Endothelial cell of umbilical vein (primary cell): Measurements from ENCODE around the gene SLC6A2. TPM values are rescaled to one million over a fixed set of nuclear protein-coding genes. Genes with fewer than 3 reads are reported as not detected.

Experiments
- BruUV-seq: library from RNA; stranded (reverse); fragments of 400-500 nt; replicated peaks from 2 replicates; lab custom pipeline; 2021; lab: Mats Ljungman, UMichigan
- CTCF ChIA-PET: fragments of 300-600, 350-600 bp; sonication (Branson Sonifier 250); formaldehyde crosslinking; loops from one replicate; lab custom pipeline; 2021; ENCODE audit warnings: antibody characterized with exemption, inconsistent platforms; lab: Charles Lee
- POLR2A ChIA-PET: fragments of 300-600, 350-600 bp; sonication (Branson Sonifier 250); formaldehyde crosslinking; loops from one replicate; lab custom pipeline; 2021; ENCODE audit warnings: antibody characterized with exemption, inconsistent platforms; lab: Charles Lee
- DNase-seq: peaks from one replicate; pipeline ENCODE4 v3.0.0-alpha.2; 2011; ENCODE audit warnings: low read depth, low spot score
- FAIRE-seq: peaks from 2 replicates; lab custom pipeline; 2011; peaks lifted over from hg19 to GRCh38; lab: Jason Lieb, UNC
- H2AFZ ChIP-seq: 2 replicates; pipeline ENCODE4 v1.6.0; 2012; ENCODE audit warnings: low read depth, low read length, control low read depth, inconsistent platforms
- H3K27ac ChIP-seq: 2 replicates; pipeline ENCODE4 v1.5.1; 2011; ENCODE audit warnings: low read depth, mild to moderate bottlenecking, control low read depth, low read length, moderate library complexity; ENCODE audit not compliant: insufficient read depth
- H3K27me3 ChIP-seq, 2 experiments: 2 replicates each; pipeline versions ENCODE4 v1.6.0 to v1.6.1; 2011; ENCODE audit warnings: low read length in 2 of 2, mixed read lengths in 1 of 2; ENCODE audit not compliant: control insufficient read depth in 2 of 2, insufficient read depth in 2 of 2
- H3K36me3 ChIP-seq, 2 experiments: 2 replicates in 1 of 2; 3 replicates in 1 of 2; pipeline ENCODE4 v1.5.1; 2011; ENCODE audit warnings: low read length in 2 of 2, mild to moderate bottlenecking in 1 of 2, moderate library complexity in 1 of 2; ENCODE audit not compliant: control insufficient read depth in 2 of 2, insufficient read depth in 2 of 2; ENCODE audit errors: extremely low read depth in 1 of 2
- H3K4me1 ChIP-seq: 3 replicates; pipeline ENCODE4 v1.5.1; 2011; ENCODE audit warnings: mild to moderate bottlenecking, low read length; ENCODE audit not compliant: control insufficient read depth, insufficient read depth; ENCODE audit errors: extremely low read depth
- H3K4me2 ChIP-seq: 2 replicates; pipeline ENCODE4 v1.6.1; 2011; ENCODE audit warnings: low read length, control low read depth, mixed read lengths; ENCODE audit not compliant: insufficient read depth
- H3K4me3 ChIP-seq, 3 experiments: fragments of 200-600 bp in 1 of 3; sonication (generic), shearing (Covaris generic) in 1 of 3; replicated peaks in 1 of 3; 2 replicates each; pipeline ENCODE4 v1.5.1; 2011 to 2016; ENCODE audit warnings: control low read depth in 3 of 3, low read length in 3 of 3, mild to moderate bottlenecking in 2 of 3, inconsistent platforms in 1 of 3, low read depth in 1 of 3, moderate library complexity in 1 of 3; ENCODE audit not compliant: insufficient read depth in 1 of 3
- H3K79me2 ChIP-seq: 2 replicates; pipeline ENCODE4 v1.6.0; 2012; ENCODE audit warnings: low read length, inconsistent platforms; ENCODE audit not compliant: control insufficient read depth, insufficient read depth
- H3K9ac ChIP-seq: replicated peaks from 2 replicates; pipeline ENCODE3; 2011; ENCODE audit warnings: low read length, control low read depth; ENCODE audit not compliant: insufficient read depth; ENCODE audit errors: extremely low read depth
- H3K9me1 ChIP-seq: replicated peaks from 3 replicates; pipeline ENCODE4 v1.6.0; 2011; ENCODE audit warnings: mild to moderate bottlenecking, low read length; ENCODE audit not compliant: control insufficient read depth, insufficient read depth; ENCODE audit errors: extremely low read depth
- H3K9me3 ChIP-seq: replicated peaks from 2 replicates; pipeline ENCODE4 v1.5.1; 2012; ENCODE audit warnings: low read length, inconsistent platforms; ENCODE audit not compliant: control insufficient read depth, insufficient read depth
- H4K20me1 ChIP-seq: replicated peaks from 2 replicates; pipeline ENCODE3; 2011; ENCODE audit warnings: mild to moderate bottlenecking, low read length; ENCODE audit not compliant: control insufficient read depth, insufficient read depth; ENCODE audit errors: extremely low read depth
- EZH2 ChIP-seq: IDR thresholded peaks from 2 replicates; pipeline ENCODE4 v1.6.1; 2012; ENCODE audit warnings: borderline replicate concordance, low read depth, mild to moderate bottlenecking, moderate library complexity, low read length, inconsistent platforms; ENCODE audit not compliant: severe bottlenecking
- FOS ChIP-seq: IDR thresholded peaks from 2 replicates; pipeline ENCODE4 v1.6.1; 2011; ENCODE audit warnings: mild to moderate bottlenecking, low read length, moderate library complexity, borderline replicate concordance; ENCODE audit not compliant: insufficient read depth
- GATA2 ChIP-seq: IDR thresholded peaks from 2 replicates; pipeline ENCODE4 v1.7.0; 2011; ENCODE audit warnings: low read depth, mild to moderate bottlenecking, moderate library complexity, mixed read lengths, low read length; ENCODE audit not compliant: insufficient read length, insufficient read depth
- JUN ChIP-seq: IDR thresholded peaks from 2 replicates; pipeline ENCODE4 v1.6.1; 2011; ENCODE audit warnings: borderline replicate concordance, low read depth; ENCODE audit not compliant: insufficient read length, insufficient read depth
- MYC ChIP-seq: IDR thresholded peaks from one replicate; pipeline ENCODE4 v1.6.1; 2011; ENCODE audit warnings: mild to moderate bottlenecking, low read depth, low read length
- POLR2A ChIP-seq: IDR thresholded peaks from 2 replicates; pipeline ENCODE4 v1.6.1; 2012; ENCODE audit warnings: low read depth, mild to moderate bottlenecking, control low read depth, low read length
- POLR2AphosphoS5 ChIP-seq: IDR thresholded peaks from 2 replicates; pipeline ENCODE4 v1.6.1; 2012; ENCODE audit warnings: low read depth, mild to moderate bottlenecking, control low read depth, low read length, moderate library complexity; ENCODE audit not compliant: insufficient read depth
- dilution Hi-C: fragments of 300-500 bp; cut with MboI; formaldehyde crosslinking; loops from one replicate; pipeline ENCODE4 v1.15.0; 2019; ENCODE audit warnings: low sequenced_read_pairs; ENCODE audit not compliant: extremely low pct_ligation_motif_present
- intact Hi-C: fragments of 100-400 bp; cut with micrococcal nuclease; formaldehyde crosslinking; loops from one replicate; pipeline ENCODE4 v1.10.0; 2022
- polyA plus RNA-seq, 4 experiments: library from polyadenylated mRNA; depleted of rRNA in 3 of 4; stranded (reverse) in 3 of 4; unstranded in 1 of 4; fragments of >200 nt; gene quantifications; 2 replicates each; pipeline versions ENCODE4 v1.2.1 to v1.2.3, GENCODE V29; 2011 to 2012; ENCODE audit warnings: missing spikeins in 1 of 4
- total RNA-seq: library from RNA; stranded (reverse); gene quantifications from 2 replicates; pipeline ENCODE4 v1.2.3, GENCODE V29; 2021
- TF ChIP-seq, protein P1 (sequence below), 2 donors: IDR thresholded peaks; 1 replicate in 1 of 2; 2 replicates in 1 of 2; pipeline ENCODE4 v1.5.1; 2011; ENCODE audit warnings: low read length in 2 of 2, mild to moderate bottlenecking in 2 of 2, moderate library complexity in 2 of 2, control low read depth in 1 of 2, inconsistent platforms in 1 of 2, low read depth in 1 of 2; ENCODE audit not compliant: insufficient read depth in 1 of 2; ENCODE audit errors: extremely low read depth in 1 of 2
- TF ChIP-seq, protein P2 (sequence below): IDR thresholded peaks from 2 replicates; pipeline ENCODE4 v1.6.1; 2011; ENCODE audit not compliant: insufficient read depth, insufficient read length

Gene SLC6A2
- total and polyA plus RNA-seq, 2 donors (not counting 3 experiments of a cell fraction or from before 2014, with no cell fraction given), result not detected

DNA sequence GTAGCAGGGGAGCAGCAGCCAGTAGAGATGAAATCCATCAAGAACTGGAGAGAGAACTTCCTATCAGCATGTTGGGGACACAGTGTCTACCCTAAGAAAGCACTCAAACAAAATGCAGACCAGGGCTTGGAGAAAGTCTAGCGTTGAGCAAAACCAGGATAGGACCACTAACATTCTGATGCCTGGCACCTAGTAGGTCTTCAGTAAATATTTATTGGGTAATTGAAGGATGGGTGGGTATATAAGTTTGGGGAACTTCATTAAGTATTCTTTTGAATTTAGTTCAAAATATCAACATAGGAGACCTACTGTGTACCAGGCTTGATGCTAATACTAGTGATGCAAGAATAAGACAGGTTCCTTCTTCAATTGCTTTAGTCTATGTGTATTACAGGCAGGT lies 30.9 kb downstream of the SLC6A2 start:
- FAIRE-seq (no peak), DNase-seq (no peak)
- Histone ChIP-seq H2AFZ (no peak overlapping the region), H3K79me2 (no peaks in the 10 kb centered on the region), H3K27ac (no peak overlapping the region), H3K9me1 (no peaks in the 10 kb centered on the region), H3K4me1 (no peaks in the 10 kb centered on the region), H3K9me3 (no peaks in the 10 kb centered on the region), H3K4me3 (no peak overlapping the region), H3K4me2 (no peak overlapping the region), H4K20me1 (no peaks in the 10 kb centered on the region), H3K36me3 (no peaks in the 10 kb centered on the region), H3K9ac (no peak overlapping the region), H3K27me3 (peaks cover 0 to 12% of the 10 kb centered on the region in 2 experiments)
- TF ChIP-seq, protein P1, sequence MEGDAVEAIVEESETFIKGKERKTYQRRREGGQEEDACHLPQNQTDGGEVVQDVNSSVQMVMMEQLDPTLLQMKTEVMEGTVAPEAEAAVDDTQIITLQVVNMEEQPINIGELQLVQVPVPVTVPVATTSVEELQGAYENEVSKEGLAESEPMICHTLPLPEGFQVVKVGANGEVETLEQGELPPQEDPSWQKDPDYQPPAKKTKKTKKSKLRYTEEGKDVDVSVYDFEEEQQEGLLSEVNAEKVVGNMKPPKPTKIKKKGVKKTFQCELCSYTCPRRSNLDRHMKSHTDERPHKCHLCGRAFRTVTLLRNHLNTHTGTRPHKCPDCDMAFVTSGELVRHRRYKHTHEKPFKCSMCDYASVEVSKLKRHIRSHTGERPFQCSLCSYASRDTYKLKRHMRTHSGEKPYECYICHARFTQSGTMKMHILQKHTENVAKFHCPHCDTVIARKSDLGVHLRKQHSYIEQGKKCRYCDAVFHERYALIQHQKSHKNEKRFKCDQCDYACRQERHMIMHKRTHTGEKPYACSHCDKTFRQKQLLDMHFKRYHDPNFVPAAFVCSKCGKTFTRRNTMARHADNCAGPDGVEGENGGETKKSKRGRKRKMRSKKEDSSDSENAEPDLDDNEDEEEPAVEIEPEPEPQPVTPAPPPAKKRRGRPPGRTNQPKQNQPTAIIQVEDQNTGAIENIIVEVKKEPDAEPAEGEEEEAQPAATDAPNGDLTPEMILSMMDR (IDR thresholded peaks at IDR 0.05; ENCODE audit: extremely low read depth in 1 of 2, insufficient read depth in 1 of 2, low read depth in 1 of 2, low read length in 2 of 2), result no peak
- TF ChIP-seq, protein P2, sequence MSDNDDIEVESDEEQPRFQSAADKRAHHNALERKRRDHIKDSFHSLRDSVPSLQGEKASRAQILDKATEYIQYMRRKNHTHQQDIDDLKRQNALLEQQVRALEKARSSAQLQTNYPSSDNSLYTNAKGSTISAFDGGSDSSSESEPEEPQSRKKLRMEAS, result no peak
- TF ChIP-seq MYC (no peak), GATA2 (no peak), JUN (no peak), POLR2AphosphoS5 (no peak), POLR2A (no peak), EZH2 (no peak), FOS (no peak)
- dilution Hi-C loops, result no loop called here
- intact Hi-C loops, result no loop called here
- POLR2A ChIA-PET, result no interaction called here
- CTCF ChIA-PET, result interaction anchor here (1.1 kb wide), 1 partner anchor 15 kb away, joined by 3 read pairs; no protein-coding TSS in a partner anchor
- no TSS peak for BruUV-seq
